ENCODE results near the gene ACVR2A.

- TF ChIP-seq CTCF (conservative IDR thresholded peaks at IDR 0.05 in 1 of 2, IDR thresholded peaks at IDR 0.05 in 1 of 2; ENCODE audit: extremely low read depth in 1 of 2, insufficient read depth in 1 of 2, low read depth in 1 of 2, low read length in 2 of 2) (no peak), EZH2 (IDR thresholded peaks at IDR 0.05; ENCODE audit: borderline replicate concordance, low read length) (no peak)
Measured at GRCh38 chr2:147977679-147978078, 132.8 kb downstream of the ACVR2A start.

Data from mammary epithelial cell (primary cell).